ENCODE results near the gene VN1R5.

Gene VN1R5

DNA sequence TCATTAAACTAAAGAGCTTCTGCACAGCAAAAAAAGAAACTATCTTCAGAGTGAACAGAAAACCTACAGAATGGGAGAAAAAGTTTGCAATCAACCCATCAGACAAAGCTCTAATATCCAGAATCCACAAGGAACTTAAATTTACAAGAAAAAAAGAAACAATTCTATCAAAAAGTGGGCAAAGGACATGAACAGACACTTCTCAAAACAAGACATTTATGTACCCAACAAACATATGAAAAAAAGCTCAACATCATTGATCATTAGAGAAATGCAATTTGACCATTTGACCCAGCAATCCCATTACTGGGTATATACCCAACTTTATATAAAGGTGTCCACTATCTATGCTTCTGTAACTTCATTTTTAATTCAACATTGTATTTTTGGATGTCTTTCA is 31.1 kb upstream of the VN1R5 start:
- Histone ChIP-seq H3K27ac (ENCODE audit: low read depth, low read length) (no peak overlapping the region), H3K4me2 (ENCODE audit: low read length) (no peak overlapping the region), H3K4me1 (ENCODE audit: control insufficient read depth, low read length) (peaks cover 6% of the 10 kb centered on the region), H3K36me3 (ENCODE audit: control insufficient read depth, low read length) (no peaks in the 10 kb centered on the region), H3K27me3 (ENCODE audit: control insufficient read depth, low read length) (no peaks in the 10 kb centered on the region), H3F3A (ENCODE audit: control insufficient read depth, insufficient read depth) (no peaks in the 10 kb centered on the region), H3K9me2 (replicated peaks; ENCODE audit: control insufficient read depth, low read length) (no peaks in the 10 kb centered on the region), H3K4me3 (ENCODE audit: low read length) (no peak overlapping the region), H4K20me1 (ENCODE audit: control insufficient read depth, insufficient read depth, low read depth, low read length) (no peaks in the 10 kb centered on the region), H3K79me2 (ENCODE audit: control insufficient read depth, low read length) (no peaks in the 10 kb centered on the region), H3K9me3 (ENCODE audit: control insufficient read depth, insufficient read depth, low read length) (peaks cover 11% of the 10 kb centered on the region)
- no peak for TF ChIP-seq EZH2phosphoT487 (IDR thresholded peaks at IDR 0.05; ENCODE audit: borderline replicate concordance, low read length)
- TF ChIP-seq CTCF (IDR thresholded peaks at IDR 0.05; ENCODE audit: low read depth, low read length, poor library complexity, severe bottlenecking) = no peak

- H3K27ac ChIP-seq (ENCODE audit: low read depth, low read length) = no peak overlapping the region
- H3K4me3 ChIP-seq (ENCODE audit: low read length) = no peak overlapping the region
- no peaks in the 10 kb centered on the region for H3K4me1 ChIP-seq (ENCODE audit: control insufficient read depth, low read length)
- H3K27me3 ChIP-seq (ENCODE audit: control insufficient read depth, low read length) = no peaks in the 10 kb centered on the region
- TF ChIP-seq EZH2phosphoT487 (IDR thresholded peaks at IDR 0.05; ENCODE audit: borderline replicate concordance, low read length) (no peak), CTCF (IDR thresholded peaks at IDR 0.05; ENCODE audit: low read depth, low read length, poor library complexity, severe bottlenecking) (no peak)
- no peaks in the 10 kb centered on the region for H3K9me2 ChIP-seq (replicated peaks; ENCODE audit: control insufficient read depth, low read length)
- H3K36me3 ChIP-seq (ENCODE audit: control insufficient read depth, low read length) = no peaks in the 10 kb centered on the region
- H3K9me3 ChIP-seq (ENCODE audit: control insufficient read depth, insufficient read depth, low read length) = peaks cover 11% of the 10 kb centered on the region
- no peaks in the 10 kb centered on the region for H3F3A ChIP-seq (ENCODE audit: control insufficient read depth, insufficient read depth)
- no peak overlapping the region for H3K4me2 ChIP-seq (ENCODE audit: low read length)
- H4K20me1 ChIP-seq (ENCODE audit: control insufficient read depth, insufficient read depth, low read depth, low read length) = no peaks in the 10 kb centered on the region
- H3K79me2 ChIP-seq (ENCODE audit: control insufficient read depth, low read length) = no peaks in the 10 kb centered on the region
Measured at GRCh38 chr1:247228133-247228532, 27.7 kb upstream of the VN1R5 start.

- H3K9me3 ChIP-seq (ENCODE audit: control insufficient read depth, insufficient read depth, low read length) = no peaks in the 10 kb centered on the region; the same call in 1 of the 2 replicates
- H3K4me2 ChIP-seq (ENCODE audit: low read length) = no peak overlapping the region
- TF ChIP-seq EZH2phosphoT487 (IDR thresholded peaks at IDR 0.05; ENCODE audit: borderline replicate concordance, low read length) (no peak), CTCF (IDR thresholded peaks at IDR 0.05; ENCODE audit: low read depth, low read length, poor library complexity, severe bottlenecking) (no peak)
- no peaks in the 10 kb centered on the region for H3K27me3 ChIP-seq (ENCODE audit: control insufficient read depth, low read length)
- H3K36me3 ChIP-seq (ENCODE audit: control insufficient read depth, low read length) = no peaks in the 10 kb centered on the region
- no peaks in the 10 kb centered on the region for H3K4me1 ChIP-seq (ENCODE audit: control insufficient read depth, low read length)
- no peaks in the 10 kb centered on the region for H3K9me2 ChIP-seq (replicated peaks; ENCODE audit: control insufficient read depth, low read length)
- no peaks in the 10 kb centered on the region for H3F3A ChIP-seq (ENCODE audit: control insufficient read depth, insufficient read depth)
- H3K4me3 ChIP-seq (ENCODE audit: low read length) = no peak overlapping the region
- H3K79me2 ChIP-seq (ENCODE audit: control insufficient read depth, low read length) = no peaks in the 10 kb centered on the region
- no peak overlapping the region for H3K27ac ChIP-seq (ENCODE audit: low read depth, low read length)
- H4K20me1 ChIP-seq (ENCODE audit: control insufficient read depth, insufficient read depth, low read depth, low read length) = no peaks in the 10 kb centered on the region
Measured at GRCh38 chr1:247241691-247242090, 14.2 kb upstream of the VN1R5 start.
